Activated naive CD8-positive, alpha-beta T cell treated with anti-CD3 and anti-CD28 coated beads, Interleukin-2, amount 10 ng/mL, durations not matched to agents 7 days and 5 days (primary cell): ENCODE measurements around the gene PLCL1. TPM values are rescaled to one million over a fixed set of nuclear protein-coding genes. Genes with fewer than 3 reads are reported as not detected.
"Not testable (repeated sequence)": the region's sequence is repeated elsewhere in the genome, so short reads cannot be mapped to it uniquely, and the experiment has no call there.

Source experiments
- ATAC-seq: fragments of 150-1000 bp; cut with Tn5 transposase; one replicate; pipeline ENCODE4 v1.10.0; 2021; ENCODE audit warnings: low read depth, moderate library complexity
- POLR2A ChIA-PET: fragments of 350-600 bp; sonication (Branson Sonifier 250); formaldehyde crosslinking; loops from one replicate; lab custom pipeline; 2021; ENCODE audit warnings: antibody characterized with exemption; lab: Charles Lee
- DNase-seq: peaks from one replicate; pipeline ENCODE4 v3.0.0; 2021
- H3K27ac Mint-ChIP-seq: one replicate; pipeline ENCODE4 v1.8.0; 2022; ENCODE audit warnings: mild to moderate bottlenecking, mixed read lengths
- H3K27me3 Mint-ChIP-seq: one replicate; pipeline ENCODE4 v1.8.0; 2022; ENCODE audit warnings: mild to moderate bottlenecking, moderate library complexity, mixed read lengths
- H3K36me3 Mint-ChIP-seq: one replicate; pipeline ENCODE4 v1.8.0; 2021; ENCODE audit warnings: mild to moderate bottlenecking, mixed read lengths
- H3K4me1 Mint-ChIP-seq: one replicate; pipeline ENCODE4 v1.8.0; 2021; ENCODE audit warnings: mixed read lengths
- H3K4me3 Mint-ChIP-seq: one replicate; pipeline ENCODE4 v1.8.0; 2022; ENCODE audit warnings: mild to moderate bottlenecking, moderate library complexity, mixed read lengths
- H3K9me3 Mint-ChIP-seq: one replicate; pipeline ENCODE4 v1.8.0; 2021; ENCODE audit warnings: mixed read lengths
- total RNA-seq, 2 experiments: library from RNA; stranded (reverse); gene quantifications; one replicate each; pipeline ENCODE4 v1.2.3, GENCODE V29; 2021

PLCL1 gene
- total RNA-seq, 2 experiments from 2014 or later: 1.2 to 1.3 TPM

DNA sequence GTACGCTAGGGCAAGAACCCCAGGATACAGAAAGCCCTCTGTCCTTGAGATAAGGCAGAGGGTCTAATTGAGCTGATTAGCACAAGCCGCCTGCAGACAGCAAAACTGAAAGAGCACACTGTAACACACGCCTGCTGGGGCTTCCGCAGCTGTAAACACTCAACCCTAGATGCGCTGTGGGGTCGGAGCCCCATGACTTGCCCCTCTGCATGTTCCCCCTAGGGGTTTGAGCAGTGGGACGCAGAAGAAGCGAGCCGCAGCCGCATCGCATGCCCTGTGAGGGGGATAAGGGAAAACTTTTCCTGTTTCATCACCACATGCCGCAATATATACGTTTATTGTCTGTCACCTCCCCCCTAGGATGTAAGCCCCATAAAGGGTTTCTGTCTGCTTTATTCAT is 384.6 kb downstream of the PLCL1 start:
- no peaks in the 10 kb centered on the region for H3K9me3 Mint-ChIP-seq
- H3K4me1 Mint-ChIP-seq: no peaks in the 10 kb centered on the region
- DNase-seq (no peak), ATAC-seq (no peak)
- POLR2A ChIA-PET: no interaction called here
- H3K4me3 Mint-ChIP-seq: no peak overlapping the region
- H3K27me3 Mint-ChIP-seq: peaks cover 5% of the 10 kb centered on the region
- H3K36me3 Mint-ChIP-seq: no peaks in the 10 kb centered on the region
- no peak overlapping the region for H3K27ac Mint-ChIP-seq

- Mint-ChIP-seq H3K9me3 (no peaks in the 10 kb centered on the region), H3K27me3 (peaks cover 3% of the 10 kb centered on the region), H3K27ac (no peak overlapping the region), H3K36me3 (no peaks in the 10 kb centered on the region), H3K4me3 (no peak overlapping the region), H3K4me1 (no peaks in the 10 kb centered on the region)
- POLR2A ChIA-PET: no interaction called here
- ATAC-seq (no peak), DNase-seq (no peak)
These were observed 387.3 kb downstream of the PLCL1 start for GRCh38 chr2:198191651-198192050.

GRCh38 chr2:198196556-198196955 is 392.2 kb downstream of the PLCL1 start:
- DNase-seq, H3K4me1 Mint-ChIP-seq, ATAC-seq, H3K4me3 Mint-ChIP-seq, H3K36me3 Mint-ChIP-seq, H3K9me3 Mint-ChIP-seq, H3K27ac Mint-ChIP-seq, H3K27me3 Mint-ChIP-seq, POLR2A ChIA-PET: not testable (repeated sequence)

Other genes starting within 250 kb of the PLCL1 start
- gene RFTN2, start 129.0 kb upstream of the PLCL1 start, total RNA-seq: under 1 TPM; 0.08 to 0.88 TPM
- 10 to 100 TPM; 13.7 to 16.0 TPM for gene MARS2, start 99.2 kb upstream of the PLCL1 start, total RNA-seq
- not detected for gene BOLL, start 19.3 kb upstream of the PLCL1 start, total RNA-seq